ENCODE data around the gene SH3RF2.
A peak's percentile ranks its signal among the peaks of the same experiment; 100 is the strongest.
"Not testable (repeated sequence)": the region's sequence is repeated elsewhere in the genome, so short reads cannot be mapped to it uniquely, and the experiment has no call there.

SH3RF2 gene

DNA sequence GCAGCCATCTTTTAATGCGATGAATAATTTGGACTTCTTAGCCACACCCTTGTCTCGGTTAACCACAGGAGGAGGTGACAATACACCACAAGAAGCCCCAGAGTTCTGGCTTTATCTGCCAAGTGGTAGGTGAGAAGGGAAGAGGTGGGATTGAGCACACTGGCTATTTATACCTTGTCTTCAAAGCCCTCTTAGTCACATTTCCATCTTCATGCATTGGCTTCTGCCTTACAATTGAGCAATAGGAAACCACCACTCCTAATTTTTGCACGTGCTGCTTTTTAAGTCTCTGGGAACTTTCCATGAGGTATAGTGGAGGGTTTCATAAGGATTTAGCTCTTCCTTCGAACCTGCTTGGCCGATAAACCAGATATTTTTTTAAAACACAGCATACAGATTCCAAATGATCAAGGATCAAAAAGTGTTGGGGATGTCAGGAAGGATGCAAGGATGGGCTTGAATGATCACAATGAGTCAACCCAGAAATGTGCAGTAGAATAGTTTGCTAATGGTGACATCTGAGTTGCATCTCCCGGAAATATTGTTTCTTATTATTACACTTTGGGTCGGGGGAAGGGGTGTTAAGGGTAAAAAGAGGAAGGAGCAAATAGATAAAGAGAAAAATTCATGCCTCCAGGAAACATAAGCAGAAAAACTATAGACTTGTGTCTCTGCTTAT, 143.5 kb downstream of the SH3RF2 start:
- DNase-seq (ENCODE audit: low read depth) = peak; percentile 11

DNA sequence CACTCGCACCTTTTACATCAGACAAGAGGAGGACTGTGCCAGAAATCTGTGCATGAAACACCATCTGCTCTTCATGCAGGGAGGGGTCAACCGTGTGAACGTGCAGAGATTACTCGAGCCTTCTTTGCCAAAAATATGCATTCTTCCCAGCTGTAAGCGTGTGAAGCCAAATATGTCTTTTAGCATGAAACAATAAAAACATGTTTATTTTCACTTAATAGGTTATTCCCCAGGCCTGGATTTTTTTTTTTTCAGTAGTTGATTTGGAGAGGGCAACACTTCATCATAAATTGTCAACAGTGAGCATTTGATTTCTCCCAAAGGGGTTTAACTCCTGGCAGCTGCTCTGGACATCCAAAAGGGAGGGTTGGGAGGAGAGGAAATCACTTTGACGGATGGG, 145.2 kb downstream of the SH3RF2 start:
- no peak for DNase-seq (ENCODE audit: low read depth)

DNA sequence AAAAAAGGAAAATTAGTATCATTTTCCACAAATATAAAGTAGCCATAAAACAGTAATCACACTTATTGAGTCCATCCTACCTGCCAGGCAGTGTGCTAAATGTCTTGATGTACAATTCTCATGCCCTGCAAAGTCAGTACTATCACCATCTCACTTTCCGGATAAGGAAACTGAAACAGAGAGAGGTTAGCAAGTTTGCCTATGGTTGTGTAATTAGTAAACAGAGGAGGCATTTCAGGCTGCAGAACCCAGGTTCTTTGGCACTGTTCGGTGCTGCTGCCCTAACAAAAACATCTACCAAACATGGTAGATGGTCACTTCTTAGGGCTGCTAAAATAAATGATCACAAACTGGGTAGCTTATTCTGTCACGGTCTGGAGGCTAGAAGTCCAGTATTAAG, 146.4 kb downstream of the SH3RF2 start:
- no peak for DNase-seq (ENCODE audit: low read depth)

DNA sequence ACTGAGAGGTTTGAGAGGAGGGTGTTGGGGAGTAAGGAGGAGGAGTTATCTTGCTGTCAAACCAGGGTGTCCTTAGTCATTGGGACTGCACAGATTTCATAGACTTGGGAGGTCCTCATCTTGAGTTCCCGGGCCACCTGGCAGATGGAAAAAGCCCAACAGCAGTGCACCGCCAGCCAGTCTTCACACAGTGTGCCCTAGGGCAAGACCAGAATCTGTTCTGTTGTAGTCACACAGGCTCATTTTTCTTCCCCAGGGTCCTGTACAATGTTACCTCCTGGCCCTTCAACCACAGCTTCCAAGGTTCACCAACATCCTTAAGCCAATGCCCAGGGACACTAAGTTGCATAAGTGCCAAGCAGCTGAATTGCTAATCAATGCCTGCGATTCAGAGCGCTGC, 148.0 kb downstream of the SH3RF2 start:
- no peak for DNase-seq (ENCODE audit: low read depth)

DNA sequence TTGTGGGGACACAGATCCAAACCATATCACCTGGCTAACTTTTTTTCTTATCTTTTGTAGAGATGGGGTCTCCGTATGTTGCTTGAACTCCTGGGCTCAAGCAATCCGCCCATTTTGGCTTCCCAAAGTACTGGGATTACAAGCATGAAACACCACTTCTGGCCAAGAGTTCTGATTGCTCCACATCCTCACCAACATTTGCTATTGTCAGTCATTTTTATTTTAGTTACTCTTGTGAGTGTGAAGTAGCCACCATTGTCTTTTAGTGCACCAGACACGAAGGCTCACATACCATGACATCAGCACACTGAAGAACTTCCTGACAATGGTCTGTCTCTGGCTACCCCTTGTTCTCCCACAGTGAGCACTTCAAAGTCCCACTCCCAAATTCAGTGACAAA, 151.7 kb downstream of the SH3RF2 start:
- no peak for DNase-seq (ENCODE audit: low read depth)

DNA sequence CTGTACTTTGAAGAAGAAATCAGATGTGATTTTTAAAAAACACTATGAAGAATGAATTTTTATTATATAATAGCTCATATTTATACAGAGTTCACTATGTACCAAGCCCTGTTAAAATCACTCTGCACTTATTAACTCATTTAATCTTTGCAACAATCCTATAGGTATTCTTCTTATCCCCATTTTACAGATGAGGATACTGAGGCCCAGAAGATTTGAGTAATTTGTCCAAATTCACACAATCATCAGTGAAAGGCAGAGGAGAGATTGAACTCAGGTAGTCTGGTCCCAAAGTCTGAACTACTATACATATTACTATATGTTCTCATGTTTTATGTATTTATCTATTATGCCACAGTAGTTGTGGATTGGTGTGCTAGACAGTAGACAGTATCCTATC, 152.9 kb downstream of the SH3RF2 start:
- no peak for DNase-seq (ENCODE audit: low read depth)

DNA sequence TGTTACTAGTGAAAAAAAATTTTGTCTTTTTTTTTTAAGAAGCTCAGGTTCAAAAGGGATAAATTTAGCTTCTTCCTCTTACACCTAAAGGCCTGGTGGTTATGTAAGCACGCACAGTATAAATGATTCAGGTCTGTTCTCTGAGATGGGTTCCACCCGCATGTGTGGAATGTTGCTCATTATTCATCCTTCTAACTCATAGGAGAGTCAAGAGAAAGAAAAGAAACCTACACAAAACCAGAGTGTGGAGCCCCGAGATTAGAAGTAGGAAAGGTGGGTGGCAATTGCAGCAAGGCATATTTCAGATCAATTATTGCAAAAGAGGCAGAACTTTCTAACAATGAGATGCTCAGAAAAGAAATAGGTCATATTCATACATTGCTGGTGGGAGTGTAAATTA, 155.5 kb downstream of the SH3RF2 start:
- no peak for DNase-seq (ENCODE audit: low read depth)

DNA sequence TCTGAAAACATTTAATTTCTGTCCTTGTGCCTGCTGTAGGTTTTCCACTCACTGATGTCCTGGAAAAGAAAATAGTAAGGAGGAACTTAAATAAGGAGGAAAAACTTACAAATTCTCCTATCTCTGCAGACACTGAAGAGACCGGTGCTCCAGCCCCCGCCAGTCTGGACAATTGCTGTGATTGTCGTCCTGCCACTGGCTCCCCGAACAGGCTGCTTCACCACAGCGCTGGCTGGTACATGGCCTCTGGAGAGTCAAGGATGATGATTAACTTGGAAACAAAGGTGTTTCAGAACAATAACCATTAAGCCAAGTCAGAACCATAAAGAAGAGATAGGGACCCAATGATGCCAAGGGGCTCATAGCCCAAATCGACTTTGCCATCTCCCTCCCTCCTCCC, 161.7 kb downstream of the SH3RF2 start:
- DNase-seq (ENCODE audit: low read depth) = no peak

DNA sequence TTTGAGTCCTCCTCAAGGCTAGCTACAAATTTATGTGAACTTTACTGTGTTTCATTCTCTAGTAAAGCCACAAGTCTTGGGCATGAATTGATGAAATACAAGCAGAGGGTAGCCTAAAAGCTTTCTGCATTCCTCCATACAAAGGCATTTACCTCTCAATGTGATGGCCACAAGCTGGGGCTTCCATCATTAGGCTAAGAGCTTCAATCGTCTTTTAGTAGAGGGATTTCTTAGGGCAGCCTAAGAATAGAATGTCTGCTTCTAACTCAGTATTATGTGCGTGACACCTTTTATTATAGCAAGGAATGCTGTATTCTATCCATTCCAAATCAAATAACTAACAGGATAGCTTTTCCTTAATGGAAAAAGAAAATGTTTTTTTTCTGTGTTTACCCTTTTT, 165.3 kb downstream of the SH3RF2 start:
- no peak for DNase-seq (ENCODE audit: low read depth)

DNA sequence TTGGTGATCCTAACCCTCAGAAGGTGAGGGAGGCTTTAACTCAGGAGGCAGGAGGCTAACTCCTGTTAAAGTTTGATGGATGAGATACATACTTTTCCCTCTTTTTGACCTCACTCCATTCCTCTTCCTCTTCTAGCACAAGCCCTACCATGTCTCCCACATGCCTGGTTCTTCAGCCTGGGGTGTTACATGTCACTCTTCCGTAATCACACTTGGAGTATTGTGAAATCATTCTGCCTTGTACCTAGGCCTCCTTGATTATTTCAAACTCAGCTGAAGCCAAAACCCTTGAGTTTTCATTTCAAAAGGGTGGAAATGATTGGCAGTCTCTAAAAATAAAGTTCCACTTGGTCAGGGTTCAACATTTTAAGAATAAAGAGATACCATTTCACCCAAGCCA, 167.2 kb downstream of the SH3RF2 start:
- no peak for DNase-seq (ENCODE audit: low read depth)

DNA sequence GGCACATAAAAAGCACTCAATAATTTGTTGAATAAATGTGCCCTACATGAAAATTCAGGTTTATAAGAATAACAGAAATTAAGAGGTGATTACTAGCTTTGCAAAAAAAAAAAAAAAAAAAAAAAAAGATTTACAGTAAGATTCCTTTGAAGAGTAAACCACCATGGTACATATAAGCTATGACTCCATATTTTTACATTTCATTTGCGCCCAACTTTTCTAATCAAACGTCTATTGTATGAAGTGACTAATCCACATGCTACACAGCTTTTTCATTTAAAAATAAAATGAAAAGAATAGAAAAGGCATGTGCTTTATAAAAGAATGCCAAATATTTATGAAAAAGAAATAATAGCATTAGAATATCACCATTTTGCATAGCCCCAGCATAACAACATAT, 169.1 kb downstream of the SH3RF2 start, which contains the start of gene PLAC8L1:
Gene PLAC8L1, minus strand, starts transcription at position 101 of the 400 bp plus-strand sequence. CDS start 1,266 bp downstream, outside the sequence.
- no peak for DNase-seq (ENCODE audit: low read depth)

DNA sequence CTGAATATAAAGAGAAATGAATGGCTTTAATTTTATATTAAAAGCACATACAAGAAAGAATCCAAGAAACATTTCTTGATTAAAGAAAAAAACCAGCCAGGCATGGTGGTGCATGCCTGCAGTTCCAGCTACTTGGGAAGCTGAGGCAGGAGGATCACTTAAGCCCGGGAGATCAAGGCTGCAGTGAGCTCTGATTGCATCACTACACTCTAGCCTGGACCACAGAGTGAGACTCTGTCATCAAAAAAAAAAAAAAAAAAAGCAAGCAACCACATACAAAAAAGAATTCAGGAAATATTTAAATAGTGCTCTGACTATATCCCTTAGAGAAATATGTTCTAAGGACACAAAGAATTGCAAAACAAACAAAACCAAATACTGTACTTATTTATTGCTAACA, 171.5 kb downstream of the SH3RF2 start:
- DNase-seq (ENCODE audit: low read depth) = no peak

DNA sequence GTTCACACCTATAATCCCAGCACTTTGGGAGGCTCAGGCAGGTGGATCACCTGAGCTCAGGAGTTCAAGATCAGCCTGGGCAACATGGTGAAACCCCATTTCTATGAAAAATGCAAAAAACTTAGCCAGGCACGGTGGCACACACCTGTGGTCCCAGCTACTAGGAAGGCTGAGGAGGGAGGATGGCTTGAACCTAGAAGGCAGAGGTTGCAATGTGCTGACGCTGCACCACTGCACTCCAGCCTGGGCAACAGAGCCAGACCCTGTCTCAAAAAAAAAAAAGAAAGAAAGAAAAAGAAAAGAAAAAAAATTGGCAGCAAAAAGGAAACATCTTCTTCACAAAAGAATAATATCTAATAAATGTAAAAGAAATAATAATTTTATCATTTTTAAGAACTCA, 172.5 kb downstream of the SH3RF2 start:
- DNase-seq (ENCODE audit: low read depth) = not testable (repeated sequence)

DNA sequence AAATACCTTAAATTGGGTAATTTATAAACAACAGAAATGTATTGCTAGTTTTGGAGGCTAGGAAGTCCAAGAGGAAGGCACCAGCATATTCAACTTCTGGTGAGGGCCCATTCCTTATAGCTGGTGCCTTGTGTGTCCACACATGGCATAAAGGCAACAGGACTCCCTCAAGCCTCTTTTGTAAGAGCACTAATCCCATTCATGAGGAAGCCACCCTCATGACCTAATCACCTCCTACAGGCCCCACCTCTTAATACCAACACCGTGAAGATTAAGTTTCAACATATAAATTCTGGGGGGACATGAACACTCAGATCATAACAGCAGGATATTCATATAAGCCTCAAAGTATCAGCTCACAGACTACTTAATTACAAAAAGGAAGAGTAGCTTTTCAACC, 173.0 kb downstream of the SH3RF2 start:
- no peak for DNase-seq (ENCODE audit: low read depth)

DNA sequence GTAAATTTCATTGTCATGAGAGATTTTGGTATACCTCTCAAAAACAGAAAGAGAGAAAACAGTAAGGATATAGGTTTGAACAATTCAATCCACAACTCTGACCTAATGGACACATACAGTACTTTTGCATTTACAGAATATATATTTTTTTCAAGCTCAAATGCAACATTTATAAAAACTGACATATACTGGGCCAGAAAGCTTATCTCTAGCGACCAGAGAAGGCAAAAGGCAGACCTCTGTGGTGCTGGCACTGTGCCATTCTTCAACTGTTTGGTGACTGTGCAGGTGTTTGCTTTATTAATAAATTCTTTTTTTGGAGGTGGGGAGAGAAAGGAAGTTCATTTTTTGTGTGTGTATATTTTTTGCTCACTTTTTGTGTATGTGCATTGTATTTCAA, 175.0 kb downstream of the SH3RF2 start:
- DNase-seq (ENCODE audit: low read depth) = no peak

DNA sequence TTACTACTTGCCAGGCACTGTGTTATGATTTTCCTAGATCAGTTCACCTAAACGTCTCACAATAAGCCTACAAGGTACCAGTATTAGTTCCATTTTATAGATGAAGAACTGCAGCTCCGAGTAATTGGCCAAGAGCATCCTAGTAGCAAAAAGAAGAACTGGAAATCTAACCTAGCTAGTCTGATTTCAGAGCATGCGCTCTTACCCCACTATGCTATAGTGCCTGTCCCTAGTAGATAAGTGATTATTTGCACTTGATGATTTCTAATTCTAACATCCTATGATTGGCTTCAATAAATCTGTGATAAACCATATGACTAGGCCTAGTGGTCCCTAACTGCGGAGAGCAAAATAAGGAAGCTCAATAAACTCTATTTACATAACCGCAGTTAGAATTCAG, 176.1 kb downstream of the SH3RF2 start:
- no peak for DNase-seq (ENCODE audit: low read depth)

Measured in GM04503 (cell line).